Fibroblast of lung (primary cell): ENCODE data around the gene LGR4. TPM values are rescaled to one million over a fixed set of nuclear protein-coding genes. Genes with fewer than 3 reads are reported as not detected.
A peak's percentile ranks its signal among the peaks of the same experiment; 100 is the strongest.

ENCODE experiments used
- DNase-seq, 2 donors: peaks; one replicate each; pipeline versions ENCODE4 v3.0.0 to v3.0.0-alpha.2; 2010; ENCODE audit warnings: low read depth in 2 of 2
- H2AFZ ChIP-seq: 2 replicates; pipeline ENCODE4 v1.5.1; 2012; ENCODE audit warnings: low read length, control low read depth, inconsistent platforms
- H3K27ac ChIP-seq: 2 replicates; pipeline ENCODE4 v1.5.1; 2011; ENCODE audit warnings: low read length, control low read depth; ENCODE audit not compliant: insufficient read depth
- H3K27me3 ChIP-seq: 2 replicates; pipeline ENCODE4 v1.5.1; 2011; ENCODE audit warnings: mild to moderate bottlenecking, low read length; ENCODE audit not compliant: control insufficient read depth, insufficient read depth
- H3K36me3 ChIP-seq: 2 replicates; pipeline ENCODE4 v1.5.1; 2011; ENCODE audit warnings: low read length; ENCODE audit not compliant: control insufficient read depth, insufficient read depth
- H3K4me1 ChIP-seq: 2 replicates; pipeline ENCODE4 v1.5.1; 2011; ENCODE audit warnings: low read length; ENCODE audit not compliant: control insufficient read depth, insufficient read depth; ENCODE audit errors: extremely low read depth
- H3K4me2 ChIP-seq: 2 replicates; pipeline ENCODE4 v1.5.1; 2011; ENCODE audit warnings: low read length, control low read depth; ENCODE audit not compliant: insufficient read depth; ENCODE audit errors: extremely low read depth
- H3K4me3 ChIP-seq, 4 experiments: fragments of 200-600 bp in 1 of 4; sonication (generic) in 1 of 4; replicated peaks in 1 of 4; 2 replicates each; pipeline ENCODE4 v1.5.1; 2011 to 2016; ENCODE audit warnings: low read length in 4 of 4, low read depth in 3 of 4, mild to moderate bottlenecking in 3 of 4, control low read depth in 2 of 4, inconsistent platforms in 1 of 4, mixed read lengths in 1 of 4; ENCODE audit not compliant: insufficient read depth in 1 of 4; ENCODE audit errors: control extremely low read depth in 1 of 4
- H3K79me2 ChIP-seq: 2 replicates; pipeline ENCODE4 v1.5.1; 2012; ENCODE audit warnings: mild to moderate bottlenecking, low read length, inconsistent platforms; ENCODE audit not compliant: control insufficient read depth, insufficient read depth
- H3K9ac ChIP-seq: 2 replicates; pipeline ENCODE4 v1.5.1; 2011; ENCODE audit warnings: mild to moderate bottlenecking, low read length, control low read depth; ENCODE audit not compliant: insufficient read depth
- H3K9me3 ChIP-seq: 2 replicates; pipeline ENCODE4 v1.5.1; 2012; ENCODE audit warnings: low read depth, low read length; ENCODE audit not compliant: control insufficient read depth, insufficient read depth
- H4K20me1 ChIP-seq: 2 replicates; pipeline ENCODE4 v1.5.1; 2011; ENCODE audit warnings: low read length; ENCODE audit not compliant: control insufficient read depth, insufficient read depth; ENCODE audit errors: extremely low read depth
- CTCF ChIP-seq, 2 donors: IDR thresholded peaks in 1 of 2; conservative IDR thresholded peaks in 1 of 2; 1 replicate in 1 of 2; 2 replicates in 1 of 2; pipeline ENCODE4 v1.5.1; 2011 to 2012; ENCODE audit warnings: low read length in 2 of 2, control low read depth in 1 of 2, inconsistent platforms in 1 of 2, low read depth in 1 of 2, mild to moderate bottlenecking in 1 of 2
- EZH2 ChIP-seq: IDR thresholded peaks from 2 replicates; pipeline ENCODE4 v1.5.1; 2012; ENCODE audit warnings: low read length, control low read depth, mild to moderate bottlenecking; ENCODE audit errors: missing control alignments
- polyA plus RNA-seq, 2 donors: library from polyadenylated mRNA; depleted of rRNA in 1 of 2; stranded (reverse) in 1 of 2; unstranded in 1 of 2; fragments of >200 nt; gene quantifications; 2 replicates each; pipeline ENCODE4 v1.2.1, GENCODE V29; 2011 to 2012; ENCODE audit warnings: missing spikeins in 1 of 2
- total RNA-seq: library from RNA; depleted of rRNA; stranded (reverse); fragments of >200 nt; gene quantifications from 2 replicates; pipeline ENCODE4 v1.2.1, GENCODE V29; 2014

LGR4 gene
- total and polyA plus RNA-seq, 2 donors (not counting 1 experiment from before 2014, with no cell fraction given), result 6.4 to 8.8 TPM

- Histone ChIP-seq H3K9me3 (no peaks in the 10 kb centered on the region), H3K4me3 (no peak overlapping the region), H3K36me3 (no peaks in the 10 kb centered on the region), H3K9ac (no peak overlapping the region), H4K20me1 (no peaks in the 10 kb centered on the region), H2AFZ (no peak overlapping the region), H3K4me1 (peaks cover 2% of the 10 kb centered on the region), H3K27ac (no peak overlapping the region), H3K79me2 (no peaks in the 10 kb centered on the region), H3K4me2 (no peak overlapping the region), H3K27me3 (no peaks in the 10 kb centered on the region)
- TF ChIP-seq CTCF (conservative IDR thresholded peaks at IDR 0.05 in 1 of 2, IDR thresholded peaks at IDR 0.05 in 1 of 2; ENCODE audit: low read depth in 1 of 2, low read length in 2 of 2) (no peak), EZH2 (no peak)
- DNase-seq, result no peak
Measured at GRCh38 chr11:27387362-27387761, 85.2 kb downstream of the LGR4 start.

- no peak overlapping the region for H2AFZ ChIP-seq
- H4K20me1 ChIP-seq, result no peaks in the 10 kb centered on the region
- TF ChIP-seq CTCF (conservative IDR thresholded peaks at IDR 0.05 in 1 of 2, IDR thresholded peaks at IDR 0.05 in 1 of 2; ENCODE audit: low read depth in 1 of 2, low read length in 2 of 2), result no peak
- no peak for TF ChIP-seq EZH2
- peaks cover 1% of the 10 kb centered on the region for H3K4me1 ChIP-seq
- H3K36me3 ChIP-seq, result no peaks in the 10 kb centered on the region
- no peak overlapping the region for H3K4me3 ChIP-seq
- no peak overlapping the region for H3K9ac ChIP-seq
- DNase-seq, result no peak
- H3K4me2 ChIP-seq, result no peak overlapping the region
- H3K79me2 ChIP-seq, result no peaks in the 10 kb centered on the region
- H3K27me3 ChIP-seq, result no peaks in the 10 kb centered on the region
- H3K9me3 ChIP-seq, result no peaks in the 10 kb centered on the region
- no peak overlapping the region for H3K27ac ChIP-seq
Measured at GRCh38 chr11:27386181-27386845, 86.3 kb downstream of the LGR4 start.

- Histone ChIP-seq H3K4me3 (no peak overlapping the region), H3K27ac (no peak overlapping the region), H2AFZ (peak overlapping the region; percentile 18), H4K20me1 (no peaks in the 10 kb centered on the region), H3K9ac (no peak overlapping the region), H3K4me1 (no peaks in the 10 kb centered on the region), H3K9me3 (no peaks in the 10 kb centered on the region), H3K27me3 (no peaks in the 10 kb centered on the region), H3K4me2 (peak overlapping the region; percentile 41), H3K36me3 (no peaks in the 10 kb centered on the region), H3K79me2 (no peaks in the 10 kb centered on the region)
- no peak for TF ChIP-seq CTCF (conservative IDR thresholded peaks at IDR 0.05 in 1 of 2, IDR thresholded peaks at IDR 0.05 in 1 of 2; ENCODE audit: low read depth in 1 of 2, low read length in 2 of 2)
- no peak for TF ChIP-seq EZH2
- DNase-seq, result peak; percentile 76 to 91
Measured at GRCh38 chr11:27385245-27385644, 87.3 kb downstream of the LGR4 start.
